GM23248 (cell line): ENCODE data around the gene MBNL1.

Experiments used
- EZH2 ChIP-seq: fragments of 200-600 bp; sonication (generic); IDR thresholded peaks from 2 replicates; pipeline ENCODE4 v1.6.1; 2018; ENCODE audit warnings: antibody characterized with exemption, mild to moderate bottlenecking; ENCODE audit not compliant: insufficient read depth, poor library complexity, severe bottlenecking
- EZH2phosphoT487 ChIP-seq: fragments of 200-600 bp; sonication (generic); IDR thresholded peaks from 2 replicates; pipeline ENCODE4 v1.6.1; 2018; ENCODE audit warnings: antibody characterized with exemption, moderate library complexity, mild to moderate bottlenecking, low read depth; ENCODE audit not compliant: insufficient read depth

DNA sequence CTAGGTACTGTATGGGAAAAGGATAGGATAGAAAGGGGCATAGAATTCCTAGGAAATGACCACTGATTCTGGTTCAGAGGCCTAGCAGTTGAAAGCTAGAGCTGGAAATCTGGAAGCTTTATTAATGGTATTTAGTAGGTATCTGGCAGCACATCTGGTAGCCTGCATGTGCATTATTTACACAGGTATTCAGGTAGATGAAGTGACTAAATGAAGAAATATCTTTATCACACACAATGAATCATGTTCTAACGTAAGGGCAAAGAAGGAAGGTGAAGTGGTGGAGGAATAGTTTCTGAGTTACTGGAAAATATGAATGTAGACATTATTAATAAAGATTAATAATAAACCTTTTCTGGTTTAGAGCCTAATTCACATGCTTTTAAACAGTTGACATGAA lies 119.9 kb downstream of the MBNL1 start:
- TF ChIP-seq EZH2phosphoT487 (no peak), EZH2 (no peak)
